Type B pancreatic cell (in vitro differentiated cells): Measurements from ENCODE around the gene CDT1. TPM values are rescaled to one million over a fixed set of nuclear protein-coding genes. Genes with fewer than 3 reads are reported as not detected.

Source experiments
- DNase-seq: peaks from one replicate; pipeline ENCODE4 v3.0.0; 2021; ENCODE audit warnings: mixed read lengths; ENCODE audit not compliant: unreplicated experiment; ENCODE audit errors: extremely low spot score
- H3K27ac Mint-ChIP-seq: 2 replicates; pipeline ENCODE4 v1.8.0; 2021; ENCODE audit warnings: mild to moderate bottlenecking, mixed read lengths
- H3K27me3 Mint-ChIP-seq: 2 replicates; pipeline ENCODE4 v1.8.0; 2021; ENCODE audit warnings: mixed read lengths
- H3K36me3 Mint-ChIP-seq: 2 replicates; pipeline ENCODE4 v1.8.0; 2021; ENCODE audit warnings: mixed read lengths
- H3K4me1 Mint-ChIP-seq: one replicate; pipeline ENCODE4 v1.8.0; 2021; ENCODE audit warnings: mixed read lengths; ENCODE audit not compliant: unreplicated experiment
- H3K4me3 Mint-ChIP-seq: 2 replicates; pipeline ENCODE4 v1.8.0; 2021; ENCODE audit warnings: mild to moderate bottlenecking, mixed read lengths
- H3K9me3 Mint-ChIP-seq: 2 replicates; pipeline ENCODE4 v1.8.0; 2021; ENCODE audit warnings: mixed read lengths
- CTCF ChIP-seq: fragments of 200-600 bp; sonication (generic); conservative IDR thresholded peaks from 2 replicates; pipeline ENCODE4 v1.5.0; 2021; ENCODE audit warnings: antibody characterized with exemption, mild to moderate bottlenecking
- total RNA-seq: library from RNA; stranded (reverse); gene quantifications from 2 replicates; pipeline ENCODE4 v1.2.1, GENCODE V29; 2021; ENCODE audit warnings: low replicate concordance

CDT1 gene
- total RNA-seq, 1 donor from 2014 or later = 36.8 TPM

GRCh38 chr16:88837806-88838205 lies 34.2 kb downstream of the CDT1 start:
- H3K4me3 Mint-ChIP-seq = no peak overlapping the region
- no peaks in the 10 kb centered on the region for H3K9me3 Mint-ChIP-seq
- H3K27ac Mint-ChIP-seq = no peak overlapping the region
- H3K36me3 Mint-ChIP-seq = no peaks in the 10 kb centered on the region
- no peak for DNase-seq
- TF ChIP-seq CTCF = no peak
- H3K27me3 Mint-ChIP-seq = no peaks in the 10 kb centered on the region
- no peaks in the 10 kb centered on the region for H3K4me1 Mint-ChIP-seq

DNA sequence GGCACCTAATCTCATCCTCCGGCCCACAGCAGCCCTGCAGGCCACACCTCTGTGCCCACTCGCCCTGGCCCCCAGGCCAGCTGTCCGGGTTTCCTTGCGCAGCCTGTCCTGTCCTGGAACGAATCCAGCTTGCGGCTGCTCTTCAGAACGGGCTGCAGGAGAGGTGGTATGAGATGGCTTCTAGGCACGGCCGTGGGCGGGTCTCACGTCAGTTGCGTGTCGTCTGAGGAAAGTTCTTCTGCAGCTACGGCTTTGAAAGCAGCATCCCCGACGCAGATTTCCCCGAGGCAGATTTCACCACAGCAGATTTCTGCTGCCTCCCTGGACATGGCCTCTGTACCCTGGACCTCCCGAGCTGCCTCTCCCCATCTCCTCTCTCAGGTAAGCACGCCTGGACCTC lies 35.0 kb downstream of the CDT1 start:
- no peak overlapping the region for H3K27ac Mint-ChIP-seq
- no peaks in the 10 kb centered on the region for H3K36me3 Mint-ChIP-seq
- no peaks in the 10 kb centered on the region for H3K9me3 Mint-ChIP-seq
- H3K27me3 Mint-ChIP-seq = no peaks in the 10 kb centered on the region
- no peaks in the 10 kb centered on the region for H3K4me1 Mint-ChIP-seq
- TF ChIP-seq CTCF = no peak
- no peak for DNase-seq
- no peak overlapping the region for H3K4me3 Mint-ChIP-seq

GRCh38 chr16:88839026-88839529 lies 35.5 kb downstream of the CDT1 start:
- DNase-seq = no peak
- H3K9me3 Mint-ChIP-seq = no peaks in the 10 kb centered on the region

DNA sequence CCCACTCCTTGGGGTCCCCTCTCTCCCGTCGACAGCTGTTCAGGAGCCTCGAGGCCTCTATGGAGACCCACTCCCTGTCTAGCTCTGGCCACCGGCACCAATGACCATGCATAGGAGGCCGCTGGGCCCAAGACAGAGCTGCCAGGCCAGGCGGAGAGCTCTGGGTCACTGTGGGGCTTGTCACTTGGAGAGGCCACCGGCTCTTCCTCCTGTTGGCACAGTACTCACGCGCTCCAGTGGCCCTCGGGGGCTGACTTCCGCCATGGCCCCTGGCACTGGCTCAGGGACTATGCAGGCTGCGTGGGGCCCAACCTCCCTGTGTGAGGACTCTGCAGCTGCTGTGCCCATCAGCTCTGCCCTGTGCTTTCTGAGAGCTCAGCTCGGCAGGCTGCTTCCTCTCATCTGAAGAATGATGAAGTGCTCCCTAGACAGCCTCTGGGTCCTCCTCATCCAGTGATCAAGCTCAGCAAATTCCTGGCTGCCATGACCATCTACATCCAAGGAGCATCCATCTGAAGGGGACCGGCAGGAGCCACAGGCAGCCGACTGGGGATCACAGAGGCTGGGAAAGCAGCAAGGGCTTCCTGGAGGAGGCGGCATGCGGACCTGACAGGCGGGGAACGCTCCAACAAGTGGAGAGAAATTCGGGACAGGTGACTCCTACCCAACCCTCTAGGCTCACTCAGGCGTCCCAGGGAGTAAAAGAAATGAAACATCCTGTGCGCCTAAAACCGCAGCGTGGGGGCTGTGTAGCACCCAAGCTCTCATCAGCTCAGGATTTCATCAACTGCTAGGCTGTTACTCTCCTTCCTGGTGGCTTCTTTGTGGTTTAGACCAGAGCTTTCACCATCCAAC lies 36.4 kb downstream of the CDT1 start:
- H3K4me3 Mint-ChIP-seq = no peak overlapping the region
- H3K36me3 Mint-ChIP-seq = no peaks in the 10 kb centered on the region
- H3K27me3 Mint-ChIP-seq = no peaks in the 10 kb centered on the region
- H3K4me1 Mint-ChIP-seq = no peaks in the 10 kb centered on the region
- H3K27ac Mint-ChIP-seq = no peak overlapping the region
- no peaks in the 10 kb centered on the region for H3K9me3 Mint-ChIP-seq
- TF ChIP-seq CTCF = no peak
- DNase-seq = no peak

More at GRCh38 chr16:88839026-88839529, 35.5 kb downstream of the CDT1 start:
- Mint-ChIP-seq H3K27me3 (no peaks in the 10 kb centered on the region), H3K4me1 (no peaks in the 10 kb centered on the region), H3K27ac (no peak overlapping the region), H3K36me3 (no peaks in the 10 kb centered on the region), H3K4me3 (no peak overlapping the region)
- peak; percentile 50 for TF ChIP-seq CTCF

DNA sequence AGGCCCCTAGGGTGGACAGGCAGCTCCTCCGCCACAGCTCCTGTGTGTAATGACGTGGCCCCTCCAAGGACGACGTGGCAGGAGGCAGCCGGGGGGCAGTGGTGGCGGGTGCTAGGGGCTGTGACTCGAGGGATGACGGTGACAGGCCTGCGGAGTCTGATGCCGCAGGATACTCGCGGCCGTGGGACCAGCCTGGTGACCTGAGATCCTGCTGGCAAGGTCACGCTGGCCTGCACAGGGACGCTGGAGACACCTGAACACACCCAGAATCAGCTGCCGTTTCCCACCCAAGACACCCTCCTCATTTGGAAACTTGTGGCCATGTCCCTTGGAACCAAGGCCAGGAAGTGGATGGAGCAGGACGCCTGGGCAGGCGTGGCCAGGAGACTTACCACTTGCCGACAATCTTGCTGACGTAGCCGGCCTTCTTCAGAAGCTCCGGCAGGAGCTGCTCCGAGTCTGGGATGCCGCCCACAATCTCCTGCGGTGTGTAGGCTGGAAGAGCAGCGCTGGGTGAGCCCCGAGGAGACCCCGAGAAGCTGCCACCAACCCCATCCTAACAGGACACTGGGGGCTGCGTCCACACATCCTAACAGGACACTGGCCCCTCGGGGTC lies 37.1 kb downstream of the CDT1 start:
- H3K9me3 Mint-ChIP-seq = no peaks in the 10 kb centered on the region
- H3K36me3 Mint-ChIP-seq = no peaks in the 10 kb centered on the region
- no peaks in the 10 kb centered on the region for H3K4me1 Mint-ChIP-seq
- no peaks in the 10 kb centered on the region for H3K27me3 Mint-ChIP-seq
- no peak for TF ChIP-seq CTCF
- H3K27ac Mint-ChIP-seq = no peak overlapping the region
- no peak overlapping the region for H3K4me3 Mint-ChIP-seq
- no peak for DNase-seq
